HEK293T (cell line): Measurements from ENCODE around the gene PRKG1.

ENCODE experiments used
- CTBP1 ChIP-seq: fragments of 450-650 bp; IDR thresholded peaks from 2 replicates; pipeline ENCODE4 v1.6.1; 2016; ENCODE audit warnings: borderline replicate concordance
- FOXM1 ChIP-seq: fragments of 450-650 bp; IDR thresholded peaks from 2 replicates; pipeline ENCODE4 v1.6.1; 2017; ENCODE audit warnings: mild to moderate bottlenecking, borderline replicate concordance
- HDGF ChIP-seq: fragments of 450-650 bp; IDR thresholded peaks from 2 replicates; pipeline ENCODE4 v1.6.1; 2017; ENCODE audit warnings: antibody characterized with exemption, borderline replicate concordance
- SP1 ChIP-seq: fragments of 450-650 bp; IDR thresholded peaks from 2 replicates; pipeline ENCODE4 v1.6.1; 2017

GRCh38 chr10:51770709-51771108 is 696.4 kb downstream of the PRKG1 start:
- no peak for TF ChIP-seq HDGF
- no peak for TF ChIP-seq FOXM1
- TF ChIP-seq CTBP1, result no peak
- no peak for TF ChIP-seq SP1
